ENCODE data around the gene SERTAD3. TPM values are rescaled to one million over a fixed set of nuclear protein-coding genes. Genes with fewer than 3 reads are reported as not detected.
A peak's percentile ranks its signal among the peaks of the same experiment; 100 is the strongest.

The SERTAD3 gene
- total and polyA plus RNA-seq, 2 of the 8 experiments (the other 6 are each of a cell fraction or from before 2014, with no cell fraction given): 15.1 to 32.1 TPM

DNA sequence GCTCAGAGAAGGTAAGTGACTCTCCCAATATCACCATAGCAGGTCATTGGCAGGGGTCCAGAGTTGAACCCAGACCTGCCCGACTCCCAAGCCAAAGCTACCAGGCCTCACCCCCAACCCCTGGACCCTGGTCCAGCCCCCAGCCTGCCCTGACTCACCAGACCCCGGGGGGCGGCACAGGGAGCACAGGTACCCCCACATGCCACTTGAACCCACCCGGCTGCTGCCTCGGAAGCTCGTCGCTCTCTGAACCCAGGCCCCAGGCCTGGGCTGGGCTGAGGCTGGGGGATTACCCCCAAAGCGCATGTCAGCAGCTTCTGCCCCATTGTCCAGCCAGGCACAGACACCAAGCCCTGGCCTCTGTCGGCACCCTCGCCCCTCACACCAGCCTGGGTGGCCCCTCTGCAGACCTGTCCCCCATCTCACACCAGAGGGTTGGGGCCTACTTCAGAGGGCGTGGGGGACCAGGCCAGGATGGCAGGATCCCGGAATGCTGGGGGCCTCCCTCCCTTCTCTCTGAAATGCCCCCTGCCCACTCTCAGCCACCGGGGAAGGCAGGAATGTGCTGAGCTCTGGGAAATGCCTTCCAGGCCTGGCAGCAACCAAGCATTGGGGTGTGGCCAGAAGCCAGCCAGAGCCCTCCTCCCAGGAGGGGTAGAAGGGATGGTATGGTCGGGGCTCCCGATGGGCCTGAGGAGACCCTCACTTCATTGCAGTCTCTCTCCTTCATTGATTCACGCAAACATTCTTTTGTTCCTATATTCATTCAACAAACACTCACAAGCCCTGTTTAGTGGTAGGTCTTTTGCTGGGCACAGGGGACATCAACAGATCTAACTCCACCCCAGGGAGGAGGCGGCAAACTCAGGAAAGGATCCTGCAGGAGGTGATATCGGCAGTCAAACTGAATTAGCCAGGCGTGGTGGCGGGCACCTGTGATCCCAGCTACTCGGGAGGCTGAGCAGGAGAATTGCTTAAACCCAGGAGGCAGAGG, 29.3 kb downstream of the SERTAD3 start:
- TF ChIP-seq PHF8 (conservative IDR thresholded peaks at IDR 0.05; ENCODE audit: low read depth, low read length): no peak
- TF ChIP-seq TEAD4 (IDR thresholded peaks at IDR 0.05; ENCODE audit: low read depth, low read length): peak; percentile 79
- TF ChIP-seq MAFK (IDR thresholded peaks at IDR 0.05; ENCODE audit: low read depth, low read length): peak; percentile 80
- Histone ChIP-seq H3K9ac (replicated peaks in 1 of 4; ENCODE audit: extremely low read depth in 1 of 4, low read depth in 3 of 4, low read length in 3 of 4) (no peak overlapping the region), H4K91ac (replicated peaks; ENCODE audit: insufficient read length, low read length) (no peak overlapping the region), H3K9me3 (ENCODE audit: insufficient read depth in 2 of 2, low read depth in 1 of 2, low read length in 1 of 2) (no peaks in the 10 kb centered on the region), H2AK5ac (ENCODE audit: low read depth, low read length) (no peak overlapping the region), H3K27ac (ENCODE audit: low read depth, low read length) (no peak overlapping the region), H3K4ac (replicated peaks; ENCODE audit: insufficient read length, low read depth, low read length) (no peak overlapping the region), H2BK120ac (replicated peaks; ENCODE audit: low read depth, low read length) (no peak overlapping the region), H3K36me3 (ENCODE audit: control insufficient read depth in 2 of 4, insufficient read depth in 4 of 4, low read length in 3 of 4) (no peaks in the 10 kb centered on the region), H3K56ac (replicated peaks; ENCODE audit: insufficient read length, low read depth, low read length) (no peak overlapping the region), H4K8ac (ENCODE audit: extremely low read depth, insufficient read depth, low read length) (peak overlapping the region; percentile 84; the same call in 1 of the 2 replicates), H2BK15ac (ENCODE audit: low read length) (peak overlapping the region; percentile 6; the same call in 1 of the 2 replicates), H3K79me1 (ENCODE audit: low read depth, low read length) (no peaks in the 10 kb centered on the region), H4K5ac (ENCODE audit: insufficient read length, low read depth, low read length) (no peak overlapping the region), H3K23me2 (ENCODE audit: low read depth, low read length) (no peaks in the 10 kb centered on the region), H2BK12ac (ENCODE audit: low read depth, low read length) (0 out of 2 replicates have a peak overlapping the region, but pooled peaks have one; percentile 71), H3K79me2 (ENCODE audit: control insufficient read depth in 1 of 2, insufficient read depth in 2 of 2, low read length in 2 of 2) (no peaks in the 10 kb centered on the region), H2BK20ac (ENCODE audit: low read length) (no peak overlapping the region), H3K14ac (ENCODE audit: insufficient read length) (no peak overlapping the region), H2BK5ac (ENCODE audit: low read depth, low read length) (no peak overlapping the region; the same call in 1 of the 2 replicates), H3K4me2 (ENCODE audit: insufficient read depth in 1 of 2, low read depth in 2 of 2, low read length in 2 of 2) (no peak overlapping the region), H3K4me1 (replicated peaks in 1 of 4; ENCODE audit: control insufficient read depth in 3 of 4, insufficient read depth in 4 of 4, low read length in 3 of 4) (peaks cover 4 to 25% (median 15%) of the 10 kb centered on the region in 4 experiments), H3K4me3 (ENCODE audit: extremely low read depth in 1 of 4, insufficient read depth in 2 of 4, low read depth in 3 of 4, low read length in 4 of 4) (no peak overlapping the region), H4K20me1 (replicated peaks in 1 of 2; ENCODE audit: control insufficient read depth in 1 of 2, insufficient read depth in 2 of 2, low read length in 2 of 2) (no peaks in the 10 kb centered on the region), H2AFZ (ENCODE audit: low read length) (no peak overlapping the region), H3K23ac (ENCODE audit: insufficient read length) (no peak overlapping the region), H3K18ac (ENCODE audit: extremely low read depth, low read length) (peak overlapping the region; percentile 32; the same call in 1 of the 2 replicates), H3K27me3 (replicated peaks in 1 of 4; ENCODE audit: control insufficient read depth in 3 of 4, extremely low read depth in 1 of 4, insufficient read depth in 3 of 4, low read length in 3 of 4) (no peaks in the 10 kb centered on the region; a peak in 1 of 7 replicates)
- 84% methylated on average over 19 of the region's 21 CpGs; no CpG with 5 or more reads in 1 of the 2 experiments for WGBS, 2 experiments (ENCODE audit: extremely low coverage in 1 of 2, insufficient coverage in 1 of 2, insufficient read length in 1 of 2, insufficient replicate concordance in 2 of 2, low coverage in 1 of 2, low lambda C conversion rate in 2 of 2, missing lambda C conversion rate in 1 of 2)
- DNase-seq (ENCODE audit: low read depth in 1 of 2, low spot score in 2 of 2): no peak
- ChIA-PET POLR2A (ENCODE audit: partially characterized antibody) (interaction anchor here (0.8 to 4.7 kb wide), 10 partner anchors 10 to 49 kb away, joined by 3 to 18 read pairs (median 3); partner anchors contain the start of gene SERTAD1), CTCF (ENCODE audit: partially characterized antibody) (interaction anchor here (0.5 to 2.8 kb wide), 7 partner anchors 9 to 224 kb away, joined by 3 to 14 read pairs (median 4); no protein-coding TSS in a partner anchor)
- no peak for FAIRE-seq
